OCI-LY7 (cell line): Measurements from ENCODE around the gene GSC2. TPM values are rescaled to one million over a fixed set of nuclear protein-coding genes. Genes with fewer than 3 reads are reported as not detected.
A peak's percentile ranks its signal among the peaks of the same experiment; 100 is the strongest.

ENCODE experiments used
- BruUV-seq: library from RNA; stranded (reverse); fragments of 400-500 nt; replicated peaks from 2 replicates; lab custom pipeline; 2021; lab: Mats Ljungman, UMichigan
- CTCF ChIA-PET: fragments of 300-600 bp; sonication (Branson Sonifier 250); formaldehyde crosslinking; loops from one replicate; lab custom pipeline; 2022; ENCODE audit warnings: antibody characterized with exemption; ENCODE audit not compliant: unreplicated experiment; lab: Charles Lee
- POLR2A ChIA-PET: fragments of 300-600 bp; sonication (Branson Sonifier 250); formaldehyde crosslinking; loops from one replicate; lab custom pipeline; 2022; ENCODE audit warnings: antibody characterized with exemption; lab: Charles Lee
- DNase-seq: peaks from one replicate; pipeline ENCODE4 v3.0.0-alpha.2; 2015; ENCODE audit warnings: low spot score
- H2AFZ ChIP-seq: fragments of 200-600 bp; sonication (generic), shearing (Covaris generic); 2 replicates; pipeline ENCODE4 v1.6.1; 2014; ENCODE audit warnings: mild to moderate bottlenecking, antibody characterized with exemption, low read length, moderate library complexity
- H3K27ac ChIP-seq: fragments of 200-600 bp; sonication (generic); 2 replicates; pipeline ENCODE4 v1.5.1; 2014; ENCODE audit warnings: mixed run types, low read depth, mild to moderate bottlenecking, moderate library complexity, low read length, inconsistent platforms; ENCODE audit not compliant: poor library complexity, severe bottlenecking
- H3K36me3 ChIP-seq: fragments of 200-600 bp; sonication (generic); 2 replicates; pipeline ENCODE4 v1.6.1; 2014; ENCODE audit warnings: mild to moderate bottlenecking, antibody characterized with exemption, low read length, moderate library complexity, mixed read lengths; ENCODE audit not compliant: insufficient read depth
- H3K4me1 ChIP-seq: fragments of 200-600 bp; sonication (generic); 2 replicates; pipeline ENCODE4 v1.5.1; 2014; ENCODE audit warnings: mild to moderate bottlenecking, low read length; ENCODE audit not compliant: insufficient read depth, poor library complexity, severe bottlenecking
- H3K4me2 ChIP-seq: fragments of 200-600 bp; sonication (generic); 2 replicates; pipeline ENCODE4 v1.6.1; 2014; ENCODE audit warnings: mild to moderate bottlenecking, low read length
- H3K4me3 ChIP-seq: fragments of 200-600 bp; sonication (generic); 2 replicates; pipeline ENCODE4 v1.5.1; 2014; ENCODE audit warnings: mild to moderate bottlenecking, low read depth, low read length; ENCODE audit not compliant: poor library complexity, severe bottlenecking
- H3K79me2 ChIP-seq: fragments of 200-600 bp; sonication (generic); 2 replicates; pipeline ENCODE4 v1.6.1; 2016; ENCODE audit warnings: low read depth, mild to moderate bottlenecking, low read length, moderate library complexity, mixed read lengths; ENCODE audit not compliant: insufficient read depth
- H3K9me2 ChIP-seq: fragments of 200-600 bp; sonication (generic); 2 replicates; pipeline ENCODE4 v1.6.1; 2016; ENCODE audit warnings: mild to moderate bottlenecking, low read length, mixed read lengths; ENCODE audit not compliant: insufficient read depth
- H3K9me3 ChIP-seq: fragments of 200-600 bp; sonication (generic); 2 replicates; pipeline ENCODE4 v1.6.1; 2014; ENCODE audit warnings: mild to moderate bottlenecking, mixed run types, low read length, mixed read lengths
- H4K20me1 ChIP-seq: fragments of 200-600 bp; sonication (generic); 2 replicates; pipeline ENCODE4 v1.6.1; 2014; ENCODE audit warnings: mild to moderate bottlenecking, antibody characterized with exemption, low read length, moderate library complexity, mixed read lengths; ENCODE audit not compliant: insufficient read depth
- CTCF ChIP-seq: fragments of 200-600 bp; sonication (generic); conservative IDR thresholded peaks from 2 replicates; pipeline ENCODE4 v1.5.1; 2014; ENCODE audit warnings: mild to moderate bottlenecking, antibody characterized with exemption, low read length, moderate library complexity, mixed read lengths
- EZH2phosphoT487 ChIP-seq: fragments of 200-600 bp; sonication (generic); IDR thresholded peaks from 2 replicates; pipeline ENCODE4 v1.6.1; 2018; ENCODE audit warnings: low read depth, borderline replicate concordance, mild to moderate bottlenecking, mixed run types, antibody characterized with exemption, low read length, moderate library complexity, mixed read lengths
- intact Hi-C: fragments of 100-400 bp; cut with micrococcal nuclease; formaldehyde crosslinking; loops from one replicate; pipeline ENCODE4 v1.10.0; 2022; ENCODE audit not compliant: unreplicated experiment
- total RNA-seq, 2 experiments: library from RNA; depleted of rRNA in 1 of 2; stranded (reverse); fragments of >200 nt in 1 of 2; shearing (Covaris generic) in 1 of 2; gene quantifications; 2 replicates each; pipeline ENCODE4 v1.2.3, GENCODE V29; 2014 to 2022

Gene GSC2
- total RNA-seq, 2 experiments from 2014 or later: not detected

DNA sequence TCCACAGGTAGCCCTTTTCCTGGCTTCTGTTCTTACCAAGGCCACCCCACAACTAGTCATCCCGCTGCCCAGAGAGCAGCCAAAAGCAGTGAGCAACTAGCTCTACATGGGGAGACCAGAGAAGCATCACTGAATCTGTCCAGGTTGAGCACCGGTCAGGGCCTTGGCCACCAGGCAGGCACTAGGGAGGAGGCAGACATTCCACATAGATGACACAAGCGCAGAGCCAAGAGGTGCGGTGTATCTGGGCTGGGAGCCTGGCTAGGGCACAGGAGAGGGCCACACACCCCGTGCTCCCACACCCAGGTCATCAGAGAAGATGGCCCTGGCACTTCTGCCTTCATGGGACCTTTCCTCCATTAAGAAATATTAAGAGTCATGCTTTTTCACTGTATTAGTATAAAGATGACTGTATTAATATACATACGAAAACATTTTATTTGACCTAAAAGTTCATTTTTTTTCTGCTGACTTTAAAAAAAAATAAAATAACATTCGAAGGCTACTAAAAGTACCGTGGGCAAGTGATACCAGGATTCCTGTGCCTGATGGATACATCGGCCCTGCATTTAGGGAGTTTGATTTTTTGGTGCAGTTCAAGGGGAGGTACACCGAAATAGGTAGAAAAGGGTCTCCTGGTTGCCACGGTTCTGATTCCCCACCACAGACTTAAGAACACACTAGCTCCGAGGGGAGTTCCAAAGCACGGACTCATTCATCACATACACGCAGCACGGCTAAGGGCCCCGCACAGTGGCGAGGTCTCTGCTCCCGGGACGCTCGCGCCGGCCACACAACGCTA lies 29.1 kb downstream of the GSC2 start:
- intact Hi-C loops: no loop called here
- ChIA-PET POLR2A (interaction anchor here (0.6 kb wide), 1 partner anchor 364 kb away, joined by 4 read pairs; no protein-coding TSS in a partner anchor), CTCF (no interaction called here)
- Histone ChIP-seq H3K9me3 (no peaks in the 10 kb centered on the region), H3K4me2 (peak overlapping the region; percentile 72), H3K9me2 (no peaks in the 10 kb centered on the region), H3K79me2 (peaks cover 55% of the 10 kb centered on the region), H3K27ac (no peak overlapping the region), H4K20me1 (peaks cover 31% of the 10 kb centered on the region), H3K36me3 (peaks cover 3% of the 10 kb centered on the region; the same call in 1 of the 2 replicates), H3K4me3 (peak overlapping the region; percentile 93), H3K4me1 (peaks cover 58% of the 10 kb centered on the region), H2AFZ (no peak overlapping the region)
- DNase-seq: no peak
- TF ChIP-seq CTCF: no peak
- TF ChIP-seq EZH2phosphoT487: no peak
- BruUV-seq: TSS peak; percentile 58

DNA sequence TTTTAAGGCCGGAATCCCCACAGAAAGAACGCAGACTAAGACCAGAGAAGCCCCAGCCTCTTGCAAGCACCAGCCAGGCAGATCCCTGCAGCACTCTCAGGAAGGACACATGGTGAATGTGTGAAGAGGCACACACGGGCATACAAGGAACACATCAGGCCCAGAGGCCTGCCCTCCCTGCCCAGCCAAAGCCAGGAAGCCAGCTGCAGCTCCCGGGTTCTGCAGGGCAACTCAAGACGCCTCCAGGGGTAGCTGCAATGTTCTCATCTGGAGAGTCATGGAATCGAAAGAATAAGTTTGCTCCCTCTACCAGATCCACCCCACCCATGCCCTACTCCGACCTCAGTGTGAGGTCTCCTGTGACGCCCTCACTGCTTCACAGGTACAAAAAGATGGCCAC lies 30.1 kb downstream of the GSC2 start:
- Histone ChIP-seq H3K27ac (no peak overlapping the region), H3K9me3 (no peaks in the 10 kb centered on the region), H3K4me1 (peaks cover 66% of the 10 kb centered on the region), H3K9me2 (no peaks in the 10 kb centered on the region), H2AFZ (no peak overlapping the region), H3K4me2 (peak overlapping the region; percentile 72), H4K20me1 (peaks cover 40% of the 10 kb centered on the region), H3K36me3 (peaks cover 9% of the 10 kb centered on the region; the same call in 1 of the 2 replicates), H3K79me2 (peaks cover 66% of the 10 kb centered on the region), H3K4me3 (peak overlapping the region; percentile 93)
- POLR2A ChIA-PET: no interaction called here
- intact Hi-C loops: loop anchor here (5.0 kb wide), 1 partner anchor 312 kb away; the partner anchor contains the start of genes HIRA and MRPL40
- CTCF ChIA-PET: no interaction called here
- TF ChIP-seq CTCF: no peak
- TF ChIP-seq EZH2phosphoT487: no peak
- DNase-seq: no peak
- BruUV-seq: no TSS peak
